Measurements from ENCODE around the gene KLF7. TPM values are rescaled to one million over a fixed set of nuclear protein-coding genes. Genes with fewer than 3 reads are reported as not detected.

KLF7 gene
- total RNA-seq, 6 experiments from 2014 or later = 3.3 to 14.2 (median 10.2) TPM

- no peak for ATAC-seq
- intact Hi-C loops (cut with DNase I) = no loop called here
- no peak for DNase-seq
- Histone ChIP-seq H3K27ac (no peak overlapping the region), H3K4me3 (no peak overlapping the region), H3K4me1 (no peaks in the 10 kb centered on the region), H3K36me3 (no peaks in the 10 kb centered on the region), H3K27me3 (no peaks in the 10 kb centered on the region), H3K9me3 (no peaks in the 10 kb centered on the region)
- WGBS (ENCODE audit: insufficient coverage, low coverage, low lambda C conversion rate, missing lambda C conversion rate) = 67% methylated on average over 1 of the region's 1 CpG
- TF ChIP-seq CTCF (IDR thresholded peaks at IDR 0.05) (no peak), POLR2A (IDR thresholded peaks at IDR 0.05) (no peak)
These were observed 57.3 kb downstream of the KLF7 start for GRCh38 chr2:207108440-207108839.

- Histone ChIP-seq H3K27me3 (no peaks in the 10 kb centered on the region), H3K4me1 (no peaks in the 10 kb centered on the region), H3K36me3 (no peaks in the 10 kb centered on the region), H3K27ac (no peak overlapping the region), H3K9me3 (no peaks in the 10 kb centered on the region), H3K4me3 (no peak overlapping the region)
- no peak for TF ChIP-seq POLR2A (IDR thresholded peaks at IDR 0.05)
- TF ChIP-seq CTCF (IDR thresholded peaks at IDR 0.05) = no peak
- DNase-seq (peak in 1 of 3 donors; percentile 22), ATAC-seq (peak in 2 of 4 donors; percentile 32 to 35)
- 53% methylated on average over 10 of the region's 12 CpGs for WGBS (ENCODE audit: insufficient coverage, low coverage, low lambda C conversion rate, missing lambda C conversion rate)
- intact Hi-C loops (cut with DNase I) = no loop called here
These were observed 58.2 kb downstream of the KLF7 start for GRCh38 chr2:207107551-207107950.

GRCh38 chr2:207107131-207107530 lies 58.6 kb downstream of the KLF7 start:
- Histone ChIP-seq H3K27me3 (no peaks in the 10 kb centered on the region), H3K9me3 (no peaks in the 10 kb centered on the region), H3K4me1 (no peaks in the 10 kb centered on the region), H3K4me3 (no peak overlapping the region), H3K27ac (no peak overlapping the region), H3K36me3 (no peaks in the 10 kb centered on the region)
- intact Hi-C loops (cut with DNase I) = no loop called here
- DNase-seq (no peak), ATAC-seq (no peak)
- TF ChIP-seq POLR2A (IDR thresholded peaks at IDR 0.05) = no peak
- 77% methylated on average over 5 of the region's 5 CpGs for WGBS (ENCODE audit: insufficient coverage, low coverage, low lambda C conversion rate, missing lambda C conversion rate)

DNA sequence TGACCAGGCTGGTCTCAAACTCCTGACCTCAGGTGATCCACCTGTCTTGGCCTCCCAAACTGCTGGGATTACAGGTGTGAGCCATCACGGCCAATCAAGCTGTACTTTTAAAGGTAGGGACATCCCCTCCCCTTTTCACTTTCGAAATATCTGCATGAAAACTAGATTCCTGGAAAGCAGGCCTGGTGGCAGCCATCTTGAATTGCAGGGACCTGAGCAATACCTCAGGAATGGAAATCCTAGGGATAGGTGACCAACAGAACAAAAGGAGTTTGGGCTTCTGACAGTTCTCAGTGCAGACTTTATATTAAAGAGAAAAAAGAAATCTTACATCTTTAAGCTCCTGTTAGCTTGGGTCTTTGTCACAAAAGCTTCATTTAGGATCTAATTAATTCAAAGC lies 62.6 kb downstream of the KLF7 start:
- intact Hi-C loops (cut with DNase I) = no loop called here
- H3K4me1 ChIP-seq = no peaks in the 10 kb centered on the region
- H3K27me3 ChIP-seq = no peaks in the 10 kb centered on the region
- no peaks in the 10 kb centered on the region for H3K36me3 ChIP-seq
- no peak overlapping the region for H3K27ac ChIP-seq
- DNase-seq (no peak), ATAC-seq (no peak)
- no peak overlapping the region for H3K4me3 ChIP-seq
- WGBS (ENCODE audit: insufficient coverage, low coverage, low lambda C conversion rate, missing lambda C conversion rate) = 95% methylated on average over 2 of the region's 2 CpGs
- H3K9me3 ChIP-seq = no peaks in the 10 kb centered on the region
- TF ChIP-seq CTCF (IDR thresholded peaks at IDR 0.05) (no peak), POLR2A (IDR thresholded peaks at IDR 0.05) (no peak)

DNA sequence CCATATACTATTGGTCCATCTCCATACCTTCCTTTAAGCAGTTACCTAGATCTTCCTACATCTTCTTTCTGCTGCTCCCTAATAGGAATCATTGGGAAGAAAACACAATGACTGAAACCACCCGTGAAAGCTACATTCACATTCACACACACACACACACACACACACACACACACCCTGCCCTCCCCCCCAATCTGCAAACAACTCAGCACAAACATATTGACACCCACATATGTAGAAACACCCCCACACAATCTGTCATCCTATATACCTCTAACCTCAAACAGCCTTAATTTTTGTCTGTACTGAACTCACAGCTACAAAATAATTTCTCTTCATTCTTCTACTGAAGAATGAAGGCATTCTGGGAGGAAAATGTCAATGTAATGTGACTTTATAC lies 63.8 kb downstream of the KLF7 start:
- no peak overlapping the region for H3K27ac ChIP-seq
- intact Hi-C loops (cut with DNase I) = no loop called here
- no peak for ATAC-seq
- H3K4me3 ChIP-seq = no peak overlapping the region
- H3K27me3 ChIP-seq = no peaks in the 10 kb centered on the region
- DNase-seq = no peak
- H3K9me3 ChIP-seq = no peaks in the 10 kb centered on the region
- TF ChIP-seq POLR2A (IDR thresholded peaks at IDR 0.05) (no peak), CTCF (IDR thresholded peaks at IDR 0.05) (no peak)
- WGBS (ENCODE audit: insufficient coverage, low coverage, low lambda C conversion rate, missing lambda C conversion rate) = 83% methylated on average over 1 of the region's 1 CpG
- peaks cover 0 to 7% (median 0%) of the 10 kb centered on the region in 4 donors for H3K4me1 ChIP-seq
- H3K36me3 ChIP-seq = no peaks in the 10 kb centered on the region

Measured in right lobe of liver (tissue), 6 donors.